AG04450 (cell line): ENCODE results near the gene SPINK5. TPM values are rescaled to one million over a fixed set of nuclear protein-coding genes. Genes with fewer than 3 reads are reported as not detected.
"Not testable (repeated sequence)": the region's sequence is repeated elsewhere in the genome, so short reads cannot be mapped to it uniquely, and the experiment has no call there.

ENCODE experiments used
- CTCF ChIA-PET: fragments of 300-600, 350-600 bp; formaldehyde crosslinking; extraction: SDS; loops from one replicate; lab custom pipeline; 2022; ENCODE audit warnings: antibody characterized with exemption, inconsistent platforms; lab: Charles Lee
- POLR2A ChIA-PET: fragments of 350-600 bp; formaldehyde crosslinking; extraction: SDS; loops from one replicate; lab custom pipeline; 2021; ENCODE audit warnings: antibody characterized with exemption, inconsistent platforms; lab: Yijun Ruan, JAX
- DNase-seq: peaks from one replicate; pipeline ENCODE4 v3.0.0-alpha.2; 2011; ENCODE audit warnings: low read depth, low spot score
- H3K27ac ChIP-seq: one replicate; pipeline ENCODE4 v1.5.1; 2012; ENCODE audit warnings: low read depth, low read length, control low read depth
- H3K27me3 ChIP-seq: one replicate; pipeline ENCODE4 v1.6.0; 2012; ENCODE audit warnings: low read length; ENCODE audit not compliant: control insufficient read depth, insufficient read depth
- H3K4me3 ChIP-seq: 2 replicates; pipeline ENCODE4 v1.5.1; 2011; ENCODE audit warnings: mild to moderate bottlenecking, low read depth, low read length, control low read depth
- H3K9me3 ChIP-seq: 2 replicates; pipeline ENCODE4 v1.5.1; 2012; ENCODE audit warnings: low read length; ENCODE audit not compliant: control insufficient read depth, insufficient read depth
- CTCF ChIP-seq: IDR thresholded peaks from 2 replicates; pipeline ENCODE4 v1.5.1; 2011; ENCODE audit warnings: low read depth, low read length, control low read depth, inconsistent platforms
- polyA plus RNA-seq: library from polyadenylated mRNA; depleted of rRNA; stranded (reverse); fragments of >200 nt; gene quantifications from 2 replicates; pipeline ENCODE4 v1.2.3, GENCODE V29; 2011

The SPINK5 gene
- polyA plus RNA-seq, 1 experiment: not detected

GRCh38 chr5:148033134-148033533 is 30.6 kb upstream of the SPINK5 start:
- Histone ChIP-seq H3K4me3 (no peak overlapping the region), H3K9me3 (no peaks in the 10 kb centered on the region), H3K27ac (no peak overlapping the region), H3K27me3 (no peaks in the 10 kb centered on the region)
- ChIA-PET CTCF (no interaction called here), POLR2A (no interaction called here)
- no peak for TF ChIP-seq CTCF
- no peak for DNase-seq

- CTCF ChIA-PET: no interaction called here
- no peaks in the 10 kb centered on the region for H3K9me3 ChIP-seq
- no peak overlapping the region for H3K4me3 ChIP-seq
- no peaks in the 10 kb centered on the region for H3K27me3 ChIP-seq
- DNase-seq: no peak
- H3K27ac ChIP-seq: no peak overlapping the region
- POLR2A ChIA-PET: no interaction called here
- no peak for TF ChIP-seq CTCF
Observed at GRCh38 chr5:148035676-148036075, 28.1 kb upstream of the SPINK5 start.

GRCh38 chr5:148042881-148043280 is 20.9 kb upstream of the SPINK5 start:
- no peak overlapping the region for H3K27ac ChIP-seq

GRCh38 chr5:148043705-148044104 is 20.1 kb upstream of the SPINK5 start:
- Histone ChIP-seq H3K27me3 (no peaks in the 10 kb centered on the region), H3K27ac (no peak overlapping the region), H3K9me3 (no peaks in the 10 kb centered on the region), H3K4me3 (no peak overlapping the region)
- ChIA-PET CTCF (no interaction called here), POLR2A (no interaction called here)
- DNase-seq: no peak
- TF ChIP-seq CTCF: no peak

More at GRCh38 chr5:148042881-148043280, 20.9 kb upstream of the SPINK5 start:
- no peak for TF ChIP-seq CTCF
- Histone ChIP-seq H3K9me3 (no peaks in the 10 kb centered on the region), H3K27me3 (no peaks in the 10 kb centered on the region), H3K4me3 (no peak overlapping the region)
- ChIA-PET POLR2A (no interaction called here), CTCF (interaction anchor here (0.9 kb wide), 1 partner anchor 332 kb away, joined by 3 read pairs; no protein-coding TSS in a partner anchor)
- DNase-seq: no peak

GRCh38 chr5:148055160-148055559 is 8.6 kb upstream of the SPINK5 start:
- H3K27ac ChIP-seq, DNase-seq, H3K27me3 ChIP-seq, POLR2A ChIA-PET, H3K4me3 ChIP-seq, H3K9me3 ChIP-seq, CTCF ChIA-PET: not testable (repeated sequence)

GRCh38 chr5:148060309-148060708 is 3.5 kb upstream of the SPINK5 start:
- no peak for DNase-seq
- Histone ChIP-seq H3K27me3 (no peaks in the 10 kb centered on the region), H3K4me3 (no peak overlapping the region), H3K27ac (no peak overlapping the region), H3K9me3 (peaks cover 6% of the 10 kb centered on the region)
- CTCF ChIA-PET: no interaction called here
- POLR2A ChIA-PET: no interaction called here
- no peak for TF ChIP-seq CTCF
